Smooth muscle cell (in vitro differentiated cells): Measurements from ENCODE around the gene PLCH1. TPM values are rescaled to one million over a fixed set of nuclear protein-coding genes. Genes with fewer than 3 reads are reported as not detected.

Experiments used
- DNase-seq: peaks from one replicate; lab custom pipeline; 2025; ENCODE audit not compliant: unreplicated experiment; lab: John Stamatoyannopoulos, UW
- H2AFZ ChIP-seq: fragments of 200-600 bp; sonication (generic); 2 replicates; pipeline ENCODE4 v1.6.0; 2016; ENCODE audit warnings: antibody characterized with exemption, low read depth, mild to moderate bottlenecking
- H3F3A ChIP-seq: fragments of 200-600 bp; sonication (generic); 2 replicates; pipeline ENCODE4 v1.6.0; 2017; ENCODE audit warnings: antibody characterized with exemption, low read depth
- H3K27ac ChIP-seq: fragments of 200-600 bp; sonication (generic); 2 replicates; pipeline ENCODE4 v1.5.1; 2016; ENCODE audit warnings: low read depth, mild to moderate bottlenecking
- H3K27me3 ChIP-seq: fragments of 200-600 bp; sonication (generic); 2 replicates; pipeline ENCODE4 v1.6.1; 2016; ENCODE audit warnings: low read depth, mild to moderate bottlenecking
- H3K36me3 ChIP-seq: fragments of 200-600 bp; sonication (generic); 2 replicates; pipeline ENCODE4 v1.5.1; 2016; ENCODE audit warnings: low read depth
- H3K4me1 ChIP-seq: fragments of 200-600 bp; sonication (generic); 2 replicates; pipeline ENCODE4 v1.5.1; 2016; ENCODE audit warnings: low read depth
- H3K4me2 ChIP-seq: fragments of 200-600 bp; sonication (generic); 2 replicates; pipeline ENCODE4 v1.6.0; 2016; ENCODE audit warnings: mild to moderate bottlenecking
- H3K4me3 ChIP-seq: fragments of 200-600 bp; sonication (generic); 2 replicates; pipeline ENCODE4 v1.5.1; 2016; ENCODE audit warnings: mild to moderate bottlenecking
- H3K79me2 ChIP-seq: fragments of 200-600 bp; sonication (generic); 2 replicates; pipeline ENCODE4 v1.6.0; 2016; ENCODE audit warnings: low read depth, mild to moderate bottlenecking
- H3K9ac ChIP-seq: fragments of 200-600 bp; sonication (generic); 2 replicates; pipeline ENCODE4 v1.6.0; 2016; ENCODE audit warnings: low read depth
- H3K9me3 ChIP-seq: fragments of 200-600 bp; sonication (generic); replicated peaks from 2 replicates; pipeline ENCODE4 v1.5.1; 2016; ENCODE audit warnings: low read depth
- H4K20me1 ChIP-seq: fragments of 200-600 bp; sonication (generic); 2 replicates; pipeline ENCODE4 v1.6.0; 2016; ENCODE audit warnings: low read depth
- CTCF ChIP-seq: fragments of 200-600 bp; sonication (generic); IDR thresholded peaks from 2 replicates; pipeline ENCODE4 v1.5.1; 2017; ENCODE audit warnings: borderline replicate concordance, mild to moderate bottlenecking, antibody characterized with exemption; ENCODE audit not compliant: insufficient read depth, poor library complexity, severe bottlenecking
- whole genome bisulfite sequencing: methylation state at CpG from one replicate; pipeline ENCODE4 v1.1.7; 2016; ENCODE audit warnings: low lambda C conversion rate; 5-methylcytosine and 5-hydroxymethylcytosine counted together
- polyA plus RNA-seq: library from polyadenylated mRNA; unstranded; fragments of >200 nt; fragmentation: Nextera tagmentation; extraction: Ambion mirVana; gene quantifications from 2 replicates; pipeline ENCODE4 v1.2.1, GENCODE V29; 2016
- total RNA-seq: library from RNA; depleted of rRNA; stranded (reverse); fragments of >200 nt; gene quantifications from 2 replicates; pipeline ENCODE4 v1.2.3, GENCODE V29; 2014

PLCH1 gene
- total and polyA plus RNA-seq, 2 experiments from 2014 or later, result 0.36 TPM; not detected in 1

GRCh38 chr3:155553780-155554179 is 191.1 kb downstream of the PLCH1 start:
- no peaks in the 10 kb centered on the region for H3K36me3 ChIP-seq
- no peaks in the 10 kb centered on the region for H4K20me1 ChIP-seq
- no peak overlapping the region for H3K4me3 ChIP-seq
- no peak overlapping the region for H2AFZ ChIP-seq
- H3K27ac ChIP-seq, result no peak overlapping the region
- TF ChIP-seq CTCF, result no peak
- WGBS, result 62% methylated on average over 4 of the region's 4 CpGs
- H3F3A ChIP-seq, result peaks cover 5% of the 10 kb centered on the region
- no peak for DNase-seq
- no peaks in the 10 kb centered on the region for H3K4me1 ChIP-seq
- H3K4me2 ChIP-seq, result no peak overlapping the region
- no peaks in the 10 kb centered on the region for H3K79me2 ChIP-seq
- no peaks in the 10 kb centered on the region for H3K9me3 ChIP-seq
- H3K9ac ChIP-seq, result no peak overlapping the region
- H3K27me3 ChIP-seq, result no peaks in the 10 kb centered on the region

- Histone ChIP-seq H3K79me2 (no peaks in the 10 kb centered on the region), H3F3A (peaks cover 5% of the 10 kb centered on the region), H3K4me1 (no peaks in the 10 kb centered on the region), H3K9me3 (no peaks in the 10 kb centered on the region), H4K20me1 (no peaks in the 10 kb centered on the region), H3K27ac (no peak overlapping the region), H3K36me3 (no peaks in the 10 kb centered on the region), H2AFZ (no peak overlapping the region), H3K9ac (no peak overlapping the region), H3K4me3 (no peak overlapping the region), H3K27me3 (no peaks in the 10 kb centered on the region), H3K4me2 (no peak overlapping the region)
- DNase-seq, result no peak
- 74% methylated on average over 4 of the region's 4 CpGs for whole genome bisulfite sequencing
- TF ChIP-seq CTCF, result no peak
Measured at GRCh38 chr3:155553326-155553725, 191.5 kb downstream of the PLCH1 start.

GRCh38 chr3:155550391-155550790 is 194.5 kb downstream of the PLCH1 start:
- Histone ChIP-seq H3K36me3 (no peaks in the 10 kb centered on the region), H4K20me1 (no peaks in the 10 kb centered on the region), H3K9me3 (no peaks in the 10 kb centered on the region), H3K79me2 (no peaks in the 10 kb centered on the region), H3K27me3 (no peaks in the 10 kb centered on the region), H3F3A (no peaks in the 10 kb centered on the region), H3K27ac (no peak overlapping the region), H3K4me1 (no peaks in the 10 kb centered on the region), H2AFZ (no peak overlapping the region), H3K4me3 (no peak overlapping the region), H3K4me2 (no peak overlapping the region), H3K9ac (no peak overlapping the region)
- no peak for TF ChIP-seq CTCF
- DNase-seq, result no peak
- WGBS, result 95% methylated on average over 3 of the region's 3 CpGs

- TF ChIP-seq CTCF, result no peak
- Histone ChIP-seq H3K27ac (no peak overlapping the region), H3K4me1 (no peaks in the 10 kb centered on the region), H3K79me2 (no peaks in the 10 kb centered on the region), H3F3A (no peaks in the 10 kb centered on the region), H2AFZ (no peak overlapping the region), H3K27me3 (no peaks in the 10 kb centered on the region), H3K9me3 (no peaks in the 10 kb centered on the region), H3K9ac (no peak overlapping the region), H3K36me3 (no peaks in the 10 kb centered on the region), H3K4me3 (no peak overlapping the region), H4K20me1 (no peaks in the 10 kb centered on the region), H3K4me2 (no peak overlapping the region)
- no peak for DNase-seq
- WGBS, result 84% methylated on average over 2 of the region's 2 CpGs
Measured at GRCh38 chr3:155549087-155549486, 195.8 kb downstream of the PLCH1 start.
